ENCODE measurements around the gene ABHD12B. TPM values are rescaled to one million over a fixed set of nuclear protein-coding genes. Genes with fewer than 3 reads are reported as not detected.
"Not testable (repeated sequence)": the region's sequence is repeated elsewhere in the genome, so short reads cannot be mapped to it uniquely, and the experiment has no call there.

ABHD12B gene
- total RNA-seq, 1 donor from 2014 or later = not detected

DNA sequence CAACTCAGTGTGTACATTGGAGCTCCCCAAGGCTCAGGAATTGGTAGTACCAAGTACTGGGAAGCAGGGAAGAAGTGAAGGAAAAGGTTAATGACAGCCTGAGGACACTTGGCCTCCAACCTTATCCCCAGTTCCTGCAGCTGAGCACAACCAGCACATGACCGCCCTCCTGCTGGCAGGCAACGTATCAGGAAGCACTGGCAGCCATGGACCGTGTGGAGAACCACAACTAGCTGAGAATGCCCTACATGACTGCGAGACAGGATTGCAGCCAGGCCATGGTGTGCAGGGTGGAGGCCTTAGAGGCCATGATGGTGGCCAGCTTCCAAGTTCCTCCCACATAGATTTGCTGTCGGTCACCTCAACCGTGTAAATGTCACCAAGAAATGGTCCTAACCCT is 45.6 kb downstream of the ABHD12B start:
- Histone ChIP-seq H3K9me3 (replicated peaks) (no peaks in the 10 kb centered on the region), H3K27me3 (ENCODE audit: low read depth) (no peaks in the 10 kb centered on the region), H3K27ac (replicated peaks) (no peak overlapping the region), H3K4me1 (no peaks in the 10 kb centered on the region), H3K4me3 (no peak overlapping the region), H3K36me3 (peaks cover 44% of the 10 kb centered on the region)
- TF ChIP-seq, protein P1, sequence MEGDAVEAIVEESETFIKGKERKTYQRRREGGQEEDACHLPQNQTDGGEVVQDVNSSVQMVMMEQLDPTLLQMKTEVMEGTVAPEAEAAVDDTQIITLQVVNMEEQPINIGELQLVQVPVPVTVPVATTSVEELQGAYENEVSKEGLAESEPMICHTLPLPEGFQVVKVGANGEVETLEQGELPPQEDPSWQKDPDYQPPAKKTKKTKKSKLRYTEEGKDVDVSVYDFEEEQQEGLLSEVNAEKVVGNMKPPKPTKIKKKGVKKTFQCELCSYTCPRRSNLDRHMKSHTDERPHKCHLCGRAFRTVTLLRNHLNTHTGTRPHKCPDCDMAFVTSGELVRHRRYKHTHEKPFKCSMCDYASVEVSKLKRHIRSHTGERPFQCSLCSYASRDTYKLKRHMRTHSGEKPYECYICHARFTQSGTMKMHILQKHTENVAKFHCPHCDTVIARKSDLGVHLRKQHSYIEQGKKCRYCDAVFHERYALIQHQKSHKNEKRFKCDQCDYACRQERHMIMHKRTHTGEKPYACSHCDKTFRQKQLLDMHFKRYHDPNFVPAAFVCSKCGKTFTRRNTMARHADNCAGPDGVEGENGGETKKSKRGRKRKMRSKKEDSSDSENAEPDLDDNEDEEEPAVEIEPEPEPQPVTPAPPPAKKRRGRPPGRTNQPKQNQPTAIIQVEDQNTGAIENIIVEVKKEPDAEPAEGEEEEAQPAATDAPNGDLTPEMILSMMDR (IDR thresholded peaks at IDR 0.05; ENCODE audit: borderline replicate concordance) = no peak
- no peak for DNase-seq
- intact Hi-C loops (cut with micrococcal nuclease) = no loop called here

DNA sequence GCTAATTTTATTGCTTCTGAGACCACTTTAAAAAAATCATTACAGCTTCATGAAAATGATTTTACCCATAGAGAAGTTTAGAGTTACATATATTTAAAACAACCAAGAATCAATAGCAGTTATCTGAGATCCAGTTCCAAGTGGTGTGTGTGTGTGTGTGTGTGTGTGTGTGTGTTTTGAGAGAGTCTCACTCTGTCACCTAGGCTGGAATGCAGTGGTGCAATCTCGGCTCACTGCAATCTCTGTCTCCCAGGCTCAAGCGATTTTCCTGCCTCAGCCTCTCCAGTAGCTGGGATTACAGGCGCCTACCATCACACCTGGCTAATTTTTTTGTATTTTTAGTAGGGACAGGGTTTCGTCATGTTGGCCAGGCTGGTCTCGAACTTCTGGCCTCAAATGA is 47.7 kb downstream of the ABHD12B start:
- H3K9me3 ChIP-seq (replicated peaks); H3K4me1 ChIP-seq; H3K27ac ChIP-seq (replicated peaks); intact Hi-C loops (cut with micrococcal nuclease); H3K27me3 ChIP-seq (ENCODE audit: low read depth); DNase-seq; H3K4me3 ChIP-seq: not testable (repeated sequence)
- H3K36me3 ChIP-seq = peaks cover 38% of the 10 kb centered on the region

DNA sequence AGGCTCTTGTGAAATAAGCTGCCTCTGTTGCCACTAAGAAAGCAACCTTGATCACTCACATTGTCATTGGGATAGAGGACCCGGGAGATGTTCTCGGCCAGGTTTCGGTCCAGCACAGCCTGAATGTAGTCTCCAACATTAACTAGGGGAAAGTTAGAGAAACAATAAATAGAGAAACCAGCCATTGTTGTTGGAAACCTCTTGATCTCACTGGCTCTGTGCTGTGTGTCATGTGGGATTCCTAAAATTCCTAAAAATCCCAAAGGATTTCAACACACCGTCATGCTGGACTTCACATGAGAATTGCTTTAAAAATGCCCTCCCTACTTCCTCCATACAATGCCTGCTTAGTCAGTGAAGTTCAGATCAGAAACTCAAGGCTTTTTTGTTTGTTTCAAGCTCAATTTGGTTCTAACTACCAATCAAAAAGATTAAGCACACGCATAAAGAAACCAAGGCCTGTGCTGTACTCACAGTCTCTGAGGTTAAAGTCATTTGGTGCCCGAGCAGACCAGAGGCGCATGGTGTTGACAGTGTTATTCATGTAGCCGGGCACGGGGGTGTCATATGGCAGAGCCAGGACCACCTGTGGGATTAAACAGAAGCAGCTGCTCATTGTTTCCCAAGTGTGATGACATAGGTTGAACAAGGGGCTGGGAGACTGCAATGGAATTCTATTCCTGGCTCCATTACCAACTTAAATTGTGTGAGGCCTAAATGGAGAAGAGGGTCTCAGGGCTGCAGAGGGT is 48.8 kb downstream of the ABHD12B start:
- Histone ChIP-seq H3K9me3 (replicated peaks) (no peaks in the 10 kb centered on the region), H3K36me3 (peaks cover 33% of the 10 kb centered on the region), H3K4me1 (no peaks in the 10 kb centered on the region), H3K27ac (replicated peaks) (peak overlapping the region; percentile 7), H3K27me3 (ENCODE audit: low read depth) (no peaks in the 10 kb centered on the region), H3K4me3 (no peak overlapping the region)
- TF ChIP-seq, protein P1 (IDR thresholded peaks at IDR 0.05; ENCODE audit: borderline replicate concordance) = no peak
- intact Hi-C loops (cut with micrococcal nuclease) = no loop called here
- no peak for DNase-seq

DNA sequence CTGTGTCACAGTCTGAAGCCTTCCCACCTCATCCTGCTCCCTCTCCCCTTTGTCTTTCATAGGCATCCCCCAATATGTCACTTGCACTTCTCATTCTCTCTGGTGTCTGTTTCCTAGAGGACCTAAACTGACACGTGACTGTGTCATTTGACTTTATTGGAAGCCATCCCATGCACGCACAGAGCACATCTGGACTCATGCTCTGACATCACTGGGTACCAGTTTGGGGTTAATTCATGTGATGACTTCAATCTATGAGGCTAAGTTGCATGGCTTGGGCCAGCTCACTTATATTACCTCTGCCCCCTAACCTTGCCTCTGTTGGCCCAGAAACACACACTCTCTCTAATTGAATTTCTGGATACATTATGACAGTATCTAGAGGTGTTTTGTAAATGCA is 51.0 kb downstream of the ABHD12B start:
- TF ChIP-seq, protein P1 (IDR thresholded peaks at IDR 0.05; ENCODE audit: borderline replicate concordance) = no peak
- no peaks in the 10 kb centered on the region for H3K27me3 ChIP-seq (ENCODE audit: low read depth)
- intact Hi-C loops (cut with micrococcal nuclease) = no loop called here
- no peaks in the 10 kb centered on the region for H3K9me3 ChIP-seq (replicated peaks)
- H3K4me3 ChIP-seq = no peak overlapping the region
- H3K36me3 ChIP-seq = peaks cover 14% of the 10 kb centered on the region
- H3K4me1 ChIP-seq = peaks cover 8% of the 10 kb centered on the region
- no peak overlapping the region for H3K27ac ChIP-seq (replicated peaks)
- DNase-seq = no peak

DNA sequence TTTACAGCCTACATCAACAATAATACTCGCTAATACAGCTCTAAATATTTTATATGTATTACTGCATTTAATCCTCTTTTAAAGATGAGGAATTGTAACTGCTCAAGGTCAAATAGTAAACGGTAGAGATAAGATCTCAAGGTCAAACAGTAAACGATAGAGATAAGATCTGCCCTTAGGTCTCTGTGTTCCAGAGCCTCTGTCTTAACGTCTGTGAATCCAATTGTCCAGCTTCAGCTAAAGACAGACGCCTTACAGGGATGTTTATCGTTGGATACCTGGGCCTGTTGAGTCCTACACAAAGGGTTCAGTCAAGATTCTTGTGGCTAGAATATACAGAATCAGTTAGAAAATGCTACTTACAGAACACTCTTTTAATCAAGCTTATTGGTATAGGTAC is 52.4 kb downstream of the ABHD12B start:
- intact Hi-C loops (cut with micrococcal nuclease) = no loop called here
- Histone ChIP-seq H3K4me3 (no peak overlapping the region), H3K27ac (replicated peaks) (no peak overlapping the region), H3K27me3 (ENCODE audit: low read depth) (no peaks in the 10 kb centered on the region), H3K36me3 (peaks cover 14% of the 10 kb centered on the region), H3K4me1 (peaks cover 8% of the 10 kb centered on the region), H3K9me3 (replicated peaks) (no peaks in the 10 kb centered on the region)
- DNase-seq = no peak
- TF ChIP-seq, protein P1 (IDR thresholded peaks at IDR 0.05; ENCODE audit: borderline replicate concordance) = no peak

DNA sequence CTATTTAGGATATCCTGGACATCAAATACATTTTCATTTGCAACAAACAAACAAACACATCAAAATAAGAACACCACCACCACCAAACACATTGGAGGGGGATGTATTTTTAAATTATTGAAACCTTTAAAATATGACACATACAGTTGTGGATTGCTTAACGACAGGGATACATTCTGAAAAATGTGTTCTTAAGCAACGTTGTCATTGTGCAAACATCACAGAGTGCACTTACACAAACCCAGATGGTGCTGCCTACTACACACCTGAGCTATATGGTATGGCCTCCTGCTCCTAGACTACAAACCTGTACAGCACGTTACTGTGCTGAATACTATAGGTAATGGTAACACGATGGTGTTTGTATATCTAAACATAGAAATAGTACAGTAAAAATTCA is 53.0 kb downstream of the ABHD12B start:
- Histone ChIP-seq H3K27ac (replicated peaks) (no peak overlapping the region), H3K27me3 (ENCODE audit: low read depth) (no peaks in the 10 kb centered on the region), H3K9me3 (replicated peaks) (no peaks in the 10 kb centered on the region), H3K4me1 (peaks cover 8% of the 10 kb centered on the region), H3K4me3 (no peak overlapping the region), H3K36me3 (peaks cover 14% of the 10 kb centered on the region)
- TF ChIP-seq, protein P1 (IDR thresholded peaks at IDR 0.05; ENCODE audit: borderline replicate concordance) = no peak
- intact Hi-C loops (cut with micrococcal nuclease) = no loop called here
- no peak for DNase-seq

Measured in left ventricle myocardium inferior (tissue), 1 donor.